Smooth muscle cell of bladder (primary cell): ENCODE measurements around the gene AARS1. TPM values are rescaled to one million over a fixed set of nuclear protein-coding genes. Genes with fewer than 3 reads are reported as not detected.

Experiments
- total RNA-seq: library from RNA; depleted of rRNA; stranded (reverse); fragments of >200 nt; gene quantifications from 2 replicates; pipeline ENCODE4 v1.2.3, GENCODE V29; 2014

The AARS1 gene
- total RNA-seq = 230 and 231 TPM in 2 replicates

DNA sequence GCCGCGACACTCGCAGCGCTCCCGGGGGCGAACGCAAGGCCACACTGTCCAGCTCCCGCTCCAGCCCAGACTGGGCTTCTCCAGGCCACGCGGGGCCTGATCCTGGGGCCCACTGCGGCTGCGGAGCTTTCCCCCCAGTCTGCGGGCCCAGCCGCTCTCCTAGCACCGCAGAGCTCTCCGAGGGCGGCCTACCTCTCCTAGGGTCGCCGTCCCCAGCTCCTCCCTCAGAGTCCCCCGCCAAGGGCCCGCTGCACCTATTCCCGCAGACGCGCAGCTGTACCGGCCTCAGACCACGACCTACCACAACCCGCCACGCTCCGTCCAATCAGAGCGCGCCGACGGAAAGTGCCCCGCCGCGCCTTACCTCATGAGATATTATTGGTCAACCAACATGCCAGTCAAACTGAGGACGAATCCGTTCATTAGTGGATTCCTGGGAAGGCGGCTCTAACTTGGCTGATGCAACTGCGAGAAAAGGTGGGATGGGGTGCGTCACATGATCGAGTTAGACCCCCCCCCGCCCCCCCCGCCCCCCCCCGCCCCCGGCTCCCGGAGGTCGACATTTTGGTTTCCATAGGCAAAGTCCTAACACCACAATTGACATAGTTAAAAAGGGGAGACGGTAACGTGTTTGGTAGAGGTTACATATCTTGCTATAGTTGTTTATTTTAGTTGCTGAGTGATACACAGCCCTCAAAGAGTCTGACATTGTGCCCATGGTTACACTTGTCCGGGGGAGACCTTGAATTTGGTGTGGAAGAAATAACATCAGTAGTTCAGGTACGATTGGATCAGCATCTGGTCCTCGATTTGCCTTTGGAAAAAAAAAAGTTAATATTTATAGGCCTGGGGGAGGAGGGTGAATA, at the start of gene AARS1:
Gene AARS1, minus strand, starts transcription at position 278 of the 866 bp plus-strand sequence. CDS start 6,743 bp downstream, outside the sequence.

DNA sequence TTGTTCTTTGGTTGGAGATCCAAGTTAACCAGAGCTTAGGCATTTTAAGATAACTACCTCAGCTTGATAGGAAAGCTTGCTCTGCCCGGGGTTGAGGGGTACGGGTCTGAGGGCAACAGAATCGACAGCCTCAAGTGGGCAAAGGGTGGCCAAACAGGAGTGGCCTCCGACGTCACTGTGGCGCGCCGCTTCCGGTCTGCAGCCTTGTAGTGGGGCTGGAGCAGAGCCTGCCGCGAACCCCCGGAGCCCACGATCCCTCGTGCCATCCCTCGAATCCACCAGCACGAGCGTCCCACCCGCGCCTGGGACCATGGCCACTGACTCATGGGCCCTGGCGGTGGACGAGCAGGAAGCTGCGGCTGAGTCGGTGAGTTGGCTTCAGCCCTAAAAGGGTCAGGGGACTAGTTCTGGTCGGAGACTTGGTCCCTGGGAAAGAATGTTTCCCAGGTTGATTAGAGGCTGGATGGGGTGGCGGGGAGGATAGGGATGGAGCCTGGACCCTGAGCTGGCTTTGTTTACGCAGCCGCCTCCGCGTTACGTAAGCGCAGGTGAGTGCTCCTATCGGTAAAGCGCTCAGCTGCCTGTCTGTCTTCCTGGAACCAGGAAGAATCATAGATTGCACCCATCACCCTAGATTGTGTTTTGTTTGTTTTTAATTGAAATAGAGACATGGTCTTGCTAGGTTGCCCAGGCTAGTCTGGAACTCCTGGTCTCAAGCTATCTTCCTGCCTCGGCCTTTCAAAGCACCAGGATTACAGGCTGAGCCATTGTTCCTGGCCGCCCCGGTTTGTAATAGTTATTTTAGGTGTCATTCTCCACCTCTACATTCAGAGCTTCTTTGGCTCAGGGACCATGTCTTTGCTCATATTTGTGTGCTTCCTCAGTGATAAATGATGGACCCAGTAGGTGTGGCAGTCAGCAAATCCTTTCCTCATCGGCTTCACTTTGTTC, 10.0 kb upstream of the AARS1 start, which contains the start of gene DDX19B:
Gene DDX19B, plus strand, starts transcription at position 199 of the 951 bp plus-strand sequence. Its CDS starts 112 bp downstream, at position 311.

DNA sequence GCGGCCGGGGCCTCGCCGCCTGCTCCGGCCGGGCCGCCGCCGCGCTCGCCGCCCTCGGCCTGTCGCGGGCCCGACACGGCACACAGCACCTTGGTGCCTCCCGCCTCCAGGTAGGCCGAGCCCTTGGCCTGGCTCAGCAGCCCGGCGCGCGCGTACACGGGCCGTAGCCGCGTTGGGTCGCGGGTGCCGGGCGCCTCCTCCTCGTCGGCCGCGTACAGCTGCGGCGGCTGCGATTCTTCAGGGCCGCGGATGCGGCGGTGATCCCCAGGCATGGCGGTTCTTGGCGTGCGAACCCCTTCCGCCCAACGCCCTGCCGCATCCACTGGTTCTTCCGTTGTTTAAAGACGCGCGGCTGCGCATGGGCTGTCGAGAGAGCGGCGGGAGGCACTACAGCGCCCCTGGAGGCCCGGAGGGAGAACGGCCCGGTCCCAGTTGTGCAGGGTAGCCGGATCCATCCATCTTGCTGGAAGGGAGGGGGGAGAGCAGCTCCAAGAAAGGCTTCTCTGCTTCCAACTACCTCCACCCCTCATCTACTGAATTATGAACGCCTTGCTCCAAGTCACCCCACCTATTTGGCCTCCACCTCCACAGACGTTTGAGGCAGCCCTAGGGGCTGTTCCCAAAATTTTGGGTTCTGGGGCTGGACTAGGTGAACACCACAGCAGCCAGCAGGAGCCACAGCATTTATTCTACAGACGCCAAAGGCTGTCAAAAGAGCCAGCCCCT, 37.5 kb downstream of the AARS1 start, which contains the start of gene EXOSC6:
Gene EXOSC6, minus strand, starts transcription at position 312 of the 726 bp plus-strand sequence. Its CDS starts 40 bp downstream, at position 272.

Other genes starting within 250 kb of the AARS1 start
- gene PDPR, start 175.2 kb downstream of the AARS1 start, total RNA-seq = 11.5 and 17.7 TPM in 2 replicates
- gene CLEC18C, start 115.7 kb downstream of the AARS1 start, total RNA-seq = under 0.01 and 0.09 TPM in 2 replicates
- 23.3 and 24.0 TPM in 2 replicates for gene EXOSC6, start 37.6 kb downstream of the AARS1 start, total RNA-seq
- gene DDX19B, start 9.7 kb upstream of the AARS1 start, total RNA-seq = 19.5 and 30.9 TPM in 2 replicates
- gene DDX19A, start 57.4 kb upstream of the AARS1 start, total RNA-seq = 38.1 and 46.9 TPM in 2 replicates
- gene ST3GAL2, start 149.6 kb upstream of the AARS1 start, total RNA-seq = 21.6 and 22.8 TPM in 2 replicates
- 6.3 and 7.7 TPM in 2 replicates for gene FCSK, start 165.1 kb upstream of the AARS1 start, total RNA-seq
- gene COG4, start 234.0 kb upstream of the AARS1 start, total RNA-seq = 70.4 and 76.9 TPM in 2 replicates
- gene SF3B3, start 234.3 kb upstream of the AARS1 start, total RNA-seq = 53.0 and 56.6 TPM in 2 replicates